Caco-2 (cell line): ENCODE measurements around the gene KIAA1958. TPM values are rescaled to one million over a fixed set of nuclear protein-coding genes. Genes with fewer than 3 reads are reported as not detected.

Experiments used
- BruUV-seq: library from RNA; stranded (reverse); fragments of 400-500 nt; replicated peaks from 2 replicates; lab custom pipeline; 2021; lab: Mats Ljungman, UMichigan
- CTCF ChIA-PET: fragments of 300-600 bp; sonication (Branson Sonifier 250); formaldehyde crosslinking; loops from one replicate; lab custom pipeline; 2022; ENCODE audit warnings: antibody characterized with exemption; lab: Charles Lee
- POLR2A ChIA-PET: fragments of 300-600 bp; sonication (Branson Sonifier 250); formaldehyde crosslinking; loops from one replicate; lab custom pipeline; 2022; ENCODE audit warnings: antibody characterized with exemption; lab: Charles Lee
- DNase-seq, 2 experiments: peaks; one replicate each; pipeline versions ENCODE4 v3.0.0 to v3.0.0-alpha.2; 2020 to 2022
- H3K27me3 ChIP-seq: replicated peaks from 2 replicates; pipeline ENCODE4 v1.6.0; 2011; ENCODE audit warnings: low read length; ENCODE audit not compliant: control insufficient read depth, insufficient read depth
- H3K36me3 ChIP-seq: 2 replicates; pipeline ENCODE4 v1.5.1; 2011; ENCODE audit warnings: low read length; ENCODE audit not compliant: control insufficient read depth, insufficient read depth
- H3K4me1 ChIP-seq: fragments of 250-450 bp; sonication (Bioruptor Pico); 2 replicates; pipeline ENCODE4 v1.5.1; 2020; ENCODE audit warnings: mild to moderate bottlenecking
- H3K4me3 ChIP-seq: 2 replicates; pipeline ENCODE4 v1.5.1; 2011; ENCODE audit warnings: low read depth, mild to moderate bottlenecking, control low read depth, low read length
- H3K9me3 ChIP-seq: fragments of 250-450 bp; sonication (Bioruptor Pico); 2 replicates; pipeline ENCODE4 v1.5.1; 2020; ENCODE audit warnings: mild to moderate bottlenecking, moderate library complexity
- H3K27ac Mint-ChIP-seq: one replicate; pipeline ENCODE4 v1.8.0; 2022; ENCODE audit warnings: mixed read lengths; ENCODE audit not compliant: unreplicated experiment
- H3K27me3 Mint-ChIP-seq: one replicate; pipeline ENCODE4 v1.8.0; 2022; ENCODE audit warnings: mixed read lengths; ENCODE audit not compliant: insufficient read depth, unreplicated experiment
- H3K36me3 Mint-ChIP-seq: one replicate; pipeline ENCODE4 v1.8.0; 2022; ENCODE audit warnings: mild to moderate bottlenecking, mixed read lengths; ENCODE audit not compliant: insufficient read depth, unreplicated experiment
- H3K4me1 Mint-ChIP-seq: one replicate; pipeline ENCODE4 v1.8.0; 2022; ENCODE audit warnings: low read depth, mixed read lengths; ENCODE audit not compliant: unreplicated experiment
- H3K4me3 Mint-ChIP-seq: one replicate; pipeline ENCODE4 v1.8.0; 2022; ENCODE audit warnings: mild to moderate bottlenecking, moderate library complexity, mixed read lengths; ENCODE audit not compliant: unreplicated experiment
- H3K9me3 Mint-ChIP-seq: one replicate; pipeline ENCODE4 v1.8.0; 2022; ENCODE audit warnings: mixed read lengths; ENCODE audit not compliant: unreplicated experiment
- CTCF ChIP-seq, 2 experiments: fragments of 200-600 bp in 1 of 2; IDR thresholded peaks; 1 replicate in 1 of 2; 2 replicates in 1 of 2; pipeline versions ENCODE4 v1.5.1 to v1.8.0; 2011 to 2022; ENCODE audit warnings: antibody characterized with exemption in 1 of 2, control low read depth in 1 of 2, inconsistent platforms in 1 of 2, low read depth in 1 of 2, low read length in 1 of 2, mild to moderate bottlenecking in 1 of 2, moderate library complexity in 1 of 2; ENCODE audit not compliant: insufficient read depth in 1 of 2, severe bottlenecking in 1 of 2, unreplicated experiment in 1 of 2
- intact Hi-C: fragments of 100-400 bp; cut with micrococcal nuclease; formaldehyde crosslinking; loops from one replicate; pipeline ENCODE4 v1.10.0; 2022; ENCODE audit not compliant: unreplicated experiment
- total RNA-seq: library from RNA; stranded (reverse); gene quantifications from 2 replicates; pipeline ENCODE4 v1.2.3, GENCODE V29; 2022

The KIAA1958 gene
- total RNA-seq, 1 experiment from 2014 or later: 20.0 TPM

- Histone ChIP-seq H3K4me1 (peaks cover 8% of the 10 kb centered on the region), H3K27me3 (no peaks in the 10 kb centered on the region), H3K9me3 (no peaks in the 10 kb centered on the region), H3K4me3 (no peak overlapping the region), H3K36me3 (no peaks in the 10 kb centered on the region)
- no peaks in the 10 kb centered on the region for H3K9me3 Mint-ChIP-seq
- DNase-seq: no peak
- no peak overlapping the region for H3K4me3 Mint-ChIP-seq
- ChIA-PET POLR2A (no interaction called here), CTCF (no interaction called here)
- H3K27ac Mint-ChIP-seq: no peak overlapping the region
- peaks cover 6% of the 10 kb centered on the region for H3K36me3 Mint-ChIP-seq
- no TSS peak for BruUV-seq
- H3K27me3 Mint-ChIP-seq: no peaks in the 10 kb centered on the region
- intact Hi-C loops: no loop called here
- peaks cover 9% of the 10 kb centered on the region for H3K4me1 Mint-ChIP-seq
- no peak for TF ChIP-seq CTCF (IDR thresholded peaks at IDR 0.05; ENCODE audit: insufficient read depth in 1 of 2, low read depth in 1 of 2, low read length in 1 of 2, severe bottlenecking in 1 of 2, unreplicated experiment in 1 of 2)
Observed at GRCh38 chr9:112532427-112532826, 45.8 kb downstream of the KIAA1958 start.

GRCh38 chr9:112533660-112534059 is 47.0 kb downstream of the KIAA1958 start:
- Mint-ChIP-seq H3K27ac (no peak overlapping the region), H3K9me3 (no peaks in the 10 kb centered on the region), H3K4me3 (no peak overlapping the region), H3K27me3 (no peaks in the 10 kb centered on the region), H3K4me1 (no peaks in the 10 kb centered on the region), H3K36me3 (no peaks in the 10 kb centered on the region)
- DNase-seq: no peak
- ChIA-PET POLR2A (no interaction called here), CTCF (no interaction called here)
- no TSS peak for BruUV-seq
- peaks cover 8% of the 10 kb centered on the region for H3K4me1 ChIP-seq
- intact Hi-C loops: no loop called here
- H3K4me3 ChIP-seq: no peak overlapping the region
- H3K27me3 ChIP-seq: no peaks in the 10 kb centered on the region
- TF ChIP-seq CTCF (IDR thresholded peaks at IDR 0.05; ENCODE audit: insufficient read depth in 1 of 2, low read depth in 1 of 2, low read length in 1 of 2, severe bottlenecking in 1 of 2, unreplicated experiment in 1 of 2): no peak
- no peaks in the 10 kb centered on the region for H3K9me3 ChIP-seq
- no peaks in the 10 kb centered on the region for H3K36me3 ChIP-seq

GRCh38 chr9:112535301-112535700 is 48.7 kb downstream of the KIAA1958 start:
- ChIA-PET POLR2A (no interaction called here), CTCF (no interaction called here)
- H3K9me3 Mint-ChIP-seq: no peaks in the 10 kb centered on the region
- H3K9me3 ChIP-seq: no peaks in the 10 kb centered on the region
- no peaks in the 10 kb centered on the region for H3K27me3 Mint-ChIP-seq
- no peak overlapping the region for H3K27ac Mint-ChIP-seq
- H3K36me3 Mint-ChIP-seq: no peaks in the 10 kb centered on the region
- DNase-seq: no peak
- H3K4me1 ChIP-seq: peaks cover 8% of the 10 kb centered on the region
- no TSS peak for BruUV-seq
- no peak overlapping the region for H3K4me3 ChIP-seq
- intact Hi-C loops: no loop called here
- H3K4me1 Mint-ChIP-seq: no peaks in the 10 kb centered on the region
- no peaks in the 10 kb centered on the region for H3K27me3 ChIP-seq
- no peak overlapping the region for H3K4me3 Mint-ChIP-seq
- TF ChIP-seq CTCF (IDR thresholded peaks at IDR 0.05; ENCODE audit: insufficient read depth in 1 of 2, low read depth in 1 of 2, low read length in 1 of 2, severe bottlenecking in 1 of 2, unreplicated experiment in 1 of 2): no peak
- no peaks in the 10 kb centered on the region for H3K36me3 ChIP-seq
